Bronchial epithelial cell (primary cell): ENCODE measurements around the gene MADCAM1. TPM values are rescaled to one million over a fixed set of nuclear protein-coding genes. Genes with fewer than 3 reads are reported as not detected.
A peak's percentile ranks its signal among the peaks of the same experiment; 100 is the strongest.
"Not testable (repeated sequence)": the region's sequence is repeated elsewhere in the genome, so short reads cannot be mapped to it uniquely, and the experiment has no call there.

ENCODE experiments used
- DNase-seq: peaks from one replicate; pipeline ENCODE4 v3.0.0-alpha.2; 2010; ENCODE audit warnings: low read depth
- FAIRE-seq: peaks from 2 replicates; lab custom pipeline; 2011; peaks lifted over from hg19 to GRCh38; lab: Jason Lieb, UNC
- H3K27me3 ChIP-seq: 2 replicates; pipeline ENCODE4 v1.5.1; 2011; ENCODE audit warnings: low read length; ENCODE audit not compliant: control insufficient read depth, insufficient read depth
- H3K36me3 ChIP-seq: 2 replicates; pipeline ENCODE4 v1.5.1; 2011; ENCODE audit warnings: low read length; ENCODE audit not compliant: control insufficient read depth, insufficient read depth
- H3K4me3 ChIP-seq: 2 replicates; pipeline ENCODE4 v1.5.1; 2011; ENCODE audit warnings: mild to moderate bottlenecking, low read depth, low read length, control low read depth
- total RNA-seq: library from RNA; depleted of rRNA; stranded (reverse); fragments of >200 nt; gene quantifications from 2 replicates; pipeline ENCODE4 v1.2.1, GENCODE V29; 2014
- TF ChIP-seq, protein P1 (sequence below): IDR thresholded peaks from 2 replicates; pipeline ENCODE4 v1.5.1; 2011; ENCODE audit warnings: mild to moderate bottlenecking, moderate library complexity, low read length, control low read depth, inconsistent platforms; ENCODE audit not compliant: insufficient read depth, severe bottlenecking

Gene MADCAM1
- total RNA-seq: not detected in 2 replicates

DNA sequence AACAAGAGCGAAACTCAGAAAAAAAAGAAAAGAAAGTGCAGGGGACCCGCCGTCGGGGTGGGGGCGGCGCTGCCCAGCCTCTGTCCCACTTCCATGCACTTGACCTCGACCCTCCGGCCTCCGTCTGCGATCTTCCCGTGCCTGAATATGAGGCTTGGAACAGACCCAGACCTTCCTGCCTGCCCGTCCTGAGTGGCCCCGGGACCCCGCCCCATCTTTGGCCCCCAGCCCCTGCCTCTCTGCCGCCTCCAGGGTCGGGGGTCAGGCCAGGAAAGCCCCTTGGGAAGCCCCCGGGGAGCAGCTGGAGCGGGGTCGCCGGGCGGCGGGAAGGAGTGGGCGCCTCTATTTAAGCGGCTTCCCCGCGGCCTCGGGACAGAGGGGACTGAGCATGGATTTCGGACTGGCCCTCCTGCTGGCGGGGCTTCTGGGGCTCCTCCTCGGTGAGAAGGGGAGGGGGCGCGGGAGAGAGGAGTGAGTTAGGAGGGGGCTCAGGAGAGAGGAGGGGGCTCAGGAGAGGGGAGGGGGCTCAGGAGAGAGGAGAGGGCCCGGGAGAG, at the start of gene MADCAM1:
Gene MADCAM1, plus strand, starts transcription at position 375 of the 554 bp plus-strand sequence. Its CDS starts 14 bp downstream, at position 389.
- H3K4me3 ChIP-seq: no peak within 1 kb of the TSS
- FAIRE-seq (no peak), DNase-seq (no peak)
- TF ChIP-seq, protein P1, sequence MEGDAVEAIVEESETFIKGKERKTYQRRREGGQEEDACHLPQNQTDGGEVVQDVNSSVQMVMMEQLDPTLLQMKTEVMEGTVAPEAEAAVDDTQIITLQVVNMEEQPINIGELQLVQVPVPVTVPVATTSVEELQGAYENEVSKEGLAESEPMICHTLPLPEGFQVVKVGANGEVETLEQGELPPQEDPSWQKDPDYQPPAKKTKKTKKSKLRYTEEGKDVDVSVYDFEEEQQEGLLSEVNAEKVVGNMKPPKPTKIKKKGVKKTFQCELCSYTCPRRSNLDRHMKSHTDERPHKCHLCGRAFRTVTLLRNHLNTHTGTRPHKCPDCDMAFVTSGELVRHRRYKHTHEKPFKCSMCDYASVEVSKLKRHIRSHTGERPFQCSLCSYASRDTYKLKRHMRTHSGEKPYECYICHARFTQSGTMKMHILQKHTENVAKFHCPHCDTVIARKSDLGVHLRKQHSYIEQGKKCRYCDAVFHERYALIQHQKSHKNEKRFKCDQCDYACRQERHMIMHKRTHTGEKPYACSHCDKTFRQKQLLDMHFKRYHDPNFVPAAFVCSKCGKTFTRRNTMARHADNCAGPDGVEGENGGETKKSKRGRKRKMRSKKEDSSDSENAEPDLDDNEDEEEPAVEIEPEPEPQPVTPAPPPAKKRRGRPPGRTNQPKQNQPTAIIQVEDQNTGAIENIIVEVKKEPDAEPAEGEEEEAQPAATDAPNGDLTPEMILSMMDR: no peak
- no peaks in the 10 kb centered on the region for H3K36me3 ChIP-seq
- peaks cover 8% of the 10 kb centered on the region for H3K27me3 ChIP-seq

DNA sequence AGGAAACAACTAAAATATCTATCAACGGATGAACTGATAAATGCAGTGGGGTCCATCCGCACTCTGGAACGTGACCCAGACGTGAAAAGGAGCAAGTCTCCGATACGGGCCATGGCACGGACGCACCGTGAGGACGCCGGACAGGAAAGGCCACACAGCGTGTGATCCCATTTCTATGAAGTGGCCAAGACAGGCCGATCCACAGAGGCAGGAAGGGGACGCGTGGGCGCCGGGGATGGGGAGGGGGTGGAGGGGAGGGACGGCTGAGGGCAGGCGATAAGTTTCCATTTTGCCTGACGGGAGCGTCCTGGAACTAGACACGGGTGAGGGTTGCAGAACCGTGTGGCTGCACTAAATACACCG, 49.2 kb upstream of the MADCAM1 start:
- Histone ChIP-seq H3K27me3 (no peaks in the 10 kb centered on the region), H3K4me3 (no peak overlapping the region), H3K36me3 (no peaks in the 10 kb centered on the region)
- no peak for DNase-seq
- FAIRE-seq: no peak
- TF ChIP-seq, protein P1: no peak

DNA sequence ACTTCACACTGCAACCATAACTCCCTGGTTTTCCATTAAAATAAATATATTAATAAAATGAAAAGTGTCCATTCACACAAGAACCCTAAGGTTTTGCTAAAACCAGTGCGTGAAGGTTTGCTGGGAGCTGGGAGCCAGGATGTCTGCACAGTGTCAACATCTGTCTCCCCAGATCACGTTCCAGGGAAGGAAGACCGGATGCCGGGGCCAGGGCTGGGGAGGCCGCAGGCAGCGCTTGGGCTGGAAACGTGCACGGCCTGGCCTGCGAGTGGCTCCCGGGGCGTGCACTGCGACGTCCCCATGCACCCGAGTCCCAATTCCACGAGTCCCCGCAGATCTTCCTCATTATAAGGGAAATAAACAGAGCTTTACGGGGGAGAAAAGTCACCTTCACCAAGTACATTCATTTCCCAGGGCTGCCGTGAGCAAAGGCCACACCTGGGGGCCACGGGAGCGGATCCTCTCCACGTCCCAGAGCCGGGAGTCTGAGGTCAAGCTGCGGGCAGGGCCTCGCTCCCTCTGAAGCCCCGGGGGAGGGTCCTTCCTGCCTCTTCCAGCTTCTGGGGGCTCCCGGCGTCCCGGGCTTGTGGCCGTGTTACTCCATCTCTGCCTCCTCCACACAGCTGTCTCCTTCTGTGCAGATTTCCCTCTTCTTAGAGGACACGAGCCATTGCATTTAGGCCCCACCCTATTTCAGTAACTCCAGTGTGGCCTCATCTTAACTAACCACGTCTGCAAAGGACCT, 48.3 kb upstream of the MADCAM1 start:
- FAIRE-seq: no peak
- Histone ChIP-seq H3K4me3 (no peak overlapping the region), H3K36me3 (no peaks in the 10 kb centered on the region), H3K27me3 (no peaks in the 10 kb centered on the region)
- no peak for DNase-seq
- TF ChIP-seq, protein P1: no peak

DNA sequence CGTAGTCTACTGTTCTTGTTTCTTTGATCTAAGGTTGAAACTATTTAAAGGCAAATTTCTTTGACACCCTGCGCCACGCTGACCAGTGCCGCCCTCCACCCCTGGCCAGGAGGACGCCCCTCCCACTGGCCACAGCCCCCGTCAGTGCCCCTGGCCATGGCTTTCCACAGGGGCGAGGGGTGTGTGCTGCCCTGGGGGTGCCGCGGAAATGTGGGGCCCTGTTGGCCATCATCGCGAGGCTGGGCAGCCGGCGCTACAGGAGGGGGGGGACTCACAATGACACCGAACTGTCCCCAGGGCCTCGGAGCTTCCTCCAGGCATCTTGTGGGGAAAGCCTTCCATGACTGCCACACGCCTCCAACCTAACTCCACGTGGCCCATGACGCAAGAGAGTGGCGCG, 46.4 kb upstream of the MADCAM1 start:
- Histone ChIP-seq H3K4me3 (no peak overlapping the region), H3K27me3 (no peaks in the 10 kb centered on the region), H3K36me3 (no peaks in the 10 kb centered on the region)
- FAIRE-seq: no peak
- no peak for DNase-seq
- TF ChIP-seq, protein P1: no peak

DNA sequence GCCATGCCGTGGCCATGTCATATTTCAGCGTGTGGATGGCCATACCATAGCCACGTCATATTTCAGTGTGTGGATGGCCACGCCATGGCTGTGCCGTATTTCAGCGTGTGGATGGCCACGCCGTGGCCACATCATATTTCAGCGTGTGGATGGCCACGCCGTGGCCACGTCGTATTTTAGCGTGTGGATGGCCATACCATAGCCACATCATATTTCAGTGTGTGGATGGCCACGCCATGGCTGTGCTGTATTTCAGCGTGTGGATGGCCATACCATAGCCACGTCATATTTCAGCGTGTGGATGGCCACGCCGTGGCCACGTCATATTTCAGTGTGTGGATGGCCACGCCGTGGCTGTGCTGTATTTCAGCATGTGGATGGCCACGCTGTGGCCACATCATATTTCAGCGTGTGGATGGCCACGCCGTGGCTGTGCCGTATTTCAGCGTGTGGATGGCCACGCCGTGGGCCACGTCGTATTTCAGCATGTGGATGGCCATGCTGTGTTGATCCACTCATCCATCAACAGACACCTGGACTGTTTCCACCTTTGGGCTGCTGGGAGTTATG, 45.3 kb upstream of the MADCAM1 start:
- not testable (repeated sequence) for H3K27me3 ChIP-seq, H3K4me3 ChIP-seq, DNase-seq, H3K36me3 ChIP-seq
- peak; percentile 58 for FAIRE-seq

DNA sequence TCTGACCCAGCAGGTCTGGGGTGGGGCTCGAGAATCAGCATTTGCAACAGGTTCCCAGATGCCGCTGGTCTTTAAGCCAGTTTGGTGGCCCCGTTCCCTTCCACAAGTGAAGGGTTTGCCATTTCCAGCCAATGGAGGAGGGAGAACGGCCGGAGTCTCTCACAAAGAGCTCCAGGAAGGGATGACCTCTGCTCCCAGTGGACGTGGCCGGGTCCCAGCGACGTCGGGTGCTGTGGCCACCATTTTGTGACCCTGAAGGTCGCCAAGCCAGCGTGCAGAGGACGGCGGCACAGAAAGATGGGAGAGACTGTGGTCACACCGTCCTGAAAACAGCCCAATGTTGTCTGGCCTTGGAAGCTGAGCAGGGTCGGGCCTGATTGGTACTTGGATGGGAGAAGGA, 43.5 kb upstream of the MADCAM1 start:
- no peak overlapping the region for H3K4me3 ChIP-seq
- FAIRE-seq (no peak), DNase-seq (no peak)
- TF ChIP-seq, protein P1: no peak
- no peaks in the 10 kb centered on the region for H3K27me3 ChIP-seq
- no peaks in the 10 kb centered on the region for H3K36me3 ChIP-seq
